Heart right ventricle (tissue), 16 donors: ENCODE data around the gene SLC23A2. TPM values are rescaled to one million over a fixed set of nuclear protein-coding genes. Genes with fewer than 3 reads are reported as not detected.
A peak's percentile ranks its signal among the peaks of the same experiment; 100 is the strongest.

Experiments used
- ATAC-seq, 8 donors: fragments of 200-7000 bp; cut with Tn5 transposase; one replicate each; pipeline ENCODE4 v1.9.1; 2020; ENCODE audit warnings: mild to moderate bottlenecking in 8 of 8, moderate library complexity in 8 of 8, moderate number of reproducible peaks in 1 of 8
- DNase-seq, 2 donors: peaks; one replicate each; pipeline ENCODE4 v3.0.0-alpha.2; 2020
- H3K27ac ChIP-seq, 10 donors: fragments of 200-600 bp; sonication (generic) in 2 of 10; one replicate each; pipeline versions ENCODE4 v1.5.0 to v1.8.0; 2020 to 2022; ENCODE audit warnings: mild to moderate bottlenecking in 3 of 10
- H3K27me3 ChIP-seq, 7 donors: fragments of 200-600 bp; one replicate each; pipeline ENCODE4 v1.8.0; 2021 to 2022; ENCODE audit warnings: mild to moderate bottlenecking in 2 of 7
- H3K36me3 ChIP-seq, 9 donors: fragments of 200-600 bp; sonication (generic) in 1 of 9; one replicate each; pipeline versions ENCODE4 v1.5.0 to v1.8.0; 2020 to 2022; ENCODE audit warnings: mild to moderate bottlenecking in 2 of 9
- H3K4me1 ChIP-seq, 9 donors: fragments of 200-600 bp; sonication (generic) in 1 of 9; one replicate each; pipeline versions ENCODE4 v1.5.0 to v1.8.0; 2020 to 2022; ENCODE audit warnings: mild to moderate bottlenecking in 4 of 9
- H3K4me3 ChIP-seq, 10 donors: fragments of 200-600 bp; sonication (generic) in 2 of 10; one replicate each; pipeline versions ENCODE4 v1.5.0 to v1.8.0; 2020 to 2022; ENCODE audit warnings: mild to moderate bottlenecking in 7 of 10, moderate library complexity in 2 of 10
- H3K9me3 ChIP-seq, 11 donors: fragments of 200-600 bp in 10 of 11; sonication (generic) in 2 of 11; one replicate each; pipeline versions ENCODE4 v1.5.0 to v1.8.0; 2013 to 2022; ENCODE audit warnings: mild to moderate bottlenecking in 2 of 11, control low read depth in 1 of 11, moderate library complexity in 1 of 11
- WGBS, 2 donors: extraction: QIAGEN DNeasy Blood & Tissue Kit; methylation state at CpG; one replicate each; pipeline ENCODE4 v1.1.7; 2013; ENCODE audit warnings: inconsistent platforms in 1 of 2; 5-methylcytosine and 5-hydroxymethylcytosine counted together
- intact Hi-C, 10 donors: fragments of 100-400 bp; cut with DNase I; formaldehyde crosslinking; loops; one replicate each; pipeline versions ENCODE4 v1.11.1 to v1.14.2; 2022
- polyA plus RNA-seq, 2 donors: library from polyadenylated mRNA; stranded (reverse); fragments of 200-250 nt; gene quantifications; one replicate each; pipeline ENCODE4 v1.2.3, GENCODE V29; 2013
- total RNA-seq, 10 donors: library from RNA; stranded (reverse); fragmentation: NEBNext Ultra II Directional in 3 of 10; extraction: Animal tissue kit (Norgen Biotek cat#: 25700) in 3 of 10; gene quantifications; one replicate each; pipeline versions ENCODE4 v1.2.1 to v1.2.4, GENCODE V29; 2021 to 2023
- TF ChIP-seq, protein P1 (sequence below), 9 donors: fragments of 200-600 bp; sonication (generic) in 2 of 9; IDR thresholded peaks; one replicate each; pipeline versions ENCODE4 v1.5.0 to v1.8.0; 2021 to 2022; ENCODE audit warnings: antibody characterized with exemption in 9 of 9, mild to moderate bottlenecking in 5 of 9, moderate library complexity in 1 of 9
- donor health status: Arrhythmogenic right ventricular cardiomyopathy.
- donor health status: ischemic (EF 13 %, LVEDD 7.1; RV severe dilation, severe dysfunction).
- donor health status: healthy with polysubstance abuse.
- donor health status: DM: no; HTN: yes; CAD: no.
- donor health status: DM: no; HTN: no; CAD: no.
- donor health status: ischemic (EF 25% LVEDD 6.9; RV normal size, moderate dysfunction).
- donor health status: ischemic (EF 25% LVEDD 5.7; RV mildly dilated, moderate dysfunction).
- donor health status: healthy.
- donor health status: DM: yes; HTN: yes; CAD: no.
- donor health status: Ischemic cardiomyopathy.
- donor health status: ischemic (EF 35%, LVEDD 5.7; RV mildly dilated, moderate dysfunction).
- donor health status: nonischemic (EF 11% LVEDD 7.7; RV severe dilation, severe dysfunction).
- donor health status: DM: yes; HTN: yes; CAD: no.
- donor health status: PGD.
- donor health status: ischemic (EF 29% LVEDD 5.4; RV normal size, mild dysfunction).
- donor health status: nonischemic (EF 23%, LVEDD 6.1; RV moderate dilation, normal function).

The SLC23A2 gene
- total and polyA plus RNA-seq, 12 donors: 2.0 to 12.3 (median 6.9) TPM

GRCh38 chr20:4869290-4870193, 131.8 kb downstream of the SLC23A2 start:
- Histone ChIP-seq H3K27ac (no peak overlapping the region), H3K4me1 (no peaks in the 10 kb centered on the region), H3K27me3 (no peaks in the 10 kb centered on the region), H3K9me3 (no peaks in the 10 kb centered on the region), H3K36me3 (peaks cover 0 to 96% (median 31%) of the 10 kb centered on the region in 9 donors), H3K4me3 (no peak overlapping the region)
- intact Hi-C loops: no loop called here
- no peak for DNase-seq
- peak in 2 of 8 donors; percentile 55 to 71 for ATAC-seq
- 78 to 84% methylated on average over 20 of the region's 20 CpGs for WGBS, 2 donors
- TF ChIP-seq, protein P1, sequence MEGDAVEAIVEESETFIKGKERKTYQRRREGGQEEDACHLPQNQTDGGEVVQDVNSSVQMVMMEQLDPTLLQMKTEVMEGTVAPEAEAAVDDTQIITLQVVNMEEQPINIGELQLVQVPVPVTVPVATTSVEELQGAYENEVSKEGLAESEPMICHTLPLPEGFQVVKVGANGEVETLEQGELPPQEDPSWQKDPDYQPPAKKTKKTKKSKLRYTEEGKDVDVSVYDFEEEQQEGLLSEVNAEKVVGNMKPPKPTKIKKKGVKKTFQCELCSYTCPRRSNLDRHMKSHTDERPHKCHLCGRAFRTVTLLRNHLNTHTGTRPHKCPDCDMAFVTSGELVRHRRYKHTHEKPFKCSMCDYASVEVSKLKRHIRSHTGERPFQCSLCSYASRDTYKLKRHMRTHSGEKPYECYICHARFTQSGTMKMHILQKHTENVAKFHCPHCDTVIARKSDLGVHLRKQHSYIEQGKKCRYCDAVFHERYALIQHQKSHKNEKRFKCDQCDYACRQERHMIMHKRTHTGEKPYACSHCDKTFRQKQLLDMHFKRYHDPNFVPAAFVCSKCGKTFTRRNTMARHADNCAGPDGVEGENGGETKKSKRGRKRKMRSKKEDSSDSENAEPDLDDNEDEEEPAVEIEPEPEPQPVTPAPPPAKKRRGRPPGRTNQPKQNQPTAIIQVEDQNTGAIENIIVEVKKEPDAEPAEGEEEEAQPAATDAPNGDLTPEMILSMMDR (IDR thresholded peaks at IDR 0.05): no peak

DNA sequence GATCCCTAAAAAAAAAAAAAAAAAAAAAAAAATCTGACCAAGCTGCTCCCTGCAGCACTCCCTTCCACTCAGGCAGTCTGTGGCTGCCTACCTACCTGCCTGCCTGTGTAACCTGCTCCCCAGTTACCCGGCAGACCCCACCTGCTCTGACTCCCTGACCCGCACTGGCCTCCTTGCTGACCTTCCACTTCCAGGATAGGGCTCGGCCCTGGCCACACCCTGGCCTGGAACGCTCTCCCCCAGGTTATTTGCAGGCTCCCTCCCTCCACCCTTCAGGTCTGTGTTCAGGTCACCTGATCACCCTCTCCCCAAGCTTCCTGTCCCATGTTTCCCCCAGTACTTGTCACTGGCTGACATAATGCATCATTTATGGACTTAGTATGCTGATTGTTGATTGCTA, 134.3 kb downstream of the SLC23A2 start:
- no peak for DNase-seq
- 97 to 98% methylated on average over 4 of the region's 4 CpGs for WGBS, 2 donors
- no peaks in the 10 kb centered on the region for H3K27me3 ChIP-seq
- H3K9me3 ChIP-seq: no peaks in the 10 kb centered on the region
- no peak overlapping the region for H3K4me3 ChIP-seq
- no peak overlapping the region for H3K27ac ChIP-seq
- intact Hi-C loops: no loop called here
- no peaks in the 10 kb centered on the region for H3K4me1 ChIP-seq
- TF ChIP-seq, protein P1 (IDR thresholded peaks at IDR 0.05): no peak
- ATAC-seq: no peak
- peaks cover 0 to 95% (median 31%) of the 10 kb centered on the region in 9 donors for H3K36me3 ChIP-seq

- peaks cover 0 to 95% (median 37%) of the 10 kb centered on the region in 9 donors for H3K36me3 ChIP-seq
- intact Hi-C loops: no loop called here
- ATAC-seq (no peak), DNase-seq (no peak)
- no peaks in the 10 kb centered on the region for H3K9me3 ChIP-seq
- no peaks in the 10 kb centered on the region for H3K4me1 ChIP-seq
- H3K27me3 ChIP-seq: no peaks in the 10 kb centered on the region
- TF ChIP-seq, protein P1 (IDR thresholded peaks at IDR 0.05): no peak
- H3K27ac ChIP-seq: no peak overlapping the region
- whole genome bisulfite sequencing, 2 donors: 98% methylated on average over 2 of the region's 2 CpGs
- H3K4me3 ChIP-seq: no peak overlapping the region
Observed at GRCh38 chr20:4866429-4866828, 134.9 kb downstream of the SLC23A2 start.

- no peaks in the 10 kb centered on the region for H3K9me3 ChIP-seq
- intact Hi-C loops: loop anchor here in 1 of 10 donors (5.0 kb wide), 1 partner anchor 88 kb away; no protein-coding TSS in a partner anchor
- H3K4me3 ChIP-seq: no peak overlapping the region
- peaks cover 0 to 97% (median 37%) of the 10 kb centered on the region in 9 donors for H3K36me3 ChIP-seq
- TF ChIP-seq, protein P1 (IDR thresholded peaks at IDR 0.05): no peak
- no peaks in the 10 kb centered on the region for H3K27me3 ChIP-seq
- no peak for DNase-seq
- 85% methylated on average over 4 of the region's 4 CpGs for WGBS, 2 donors
- no peak for ATAC-seq
- H3K27ac ChIP-seq: no peak overlapping the region
- no peaks in the 10 kb centered on the region for H3K4me1 ChIP-seq
Observed at GRCh38 chr20:4864311-4864752, 137.0 kb downstream of the SLC23A2 start.
